SK-N-SH (cell line): ENCODE data around the gene GCA.

Experiments used
- MXI1 ChIP-seq: IDR thresholded peaks from 2 replicates; pipeline ENCODE4 v1.6.1; 2012; ENCODE audit warnings: mild to moderate bottlenecking, low read depth, low read length, improper control_type of control experiment
- RAD21 ChIP-seq: IDR thresholded peaks from 2 replicates; pipeline ENCODE4 v1.6.1; 2012; ENCODE audit warnings: mild to moderate bottlenecking, low read length
- REST ChIP-seq: IDR thresholded peaks from 2 replicates; pipeline ENCODE4 v1.6.1; 2012; ENCODE audit warnings: mild to moderate bottlenecking, low read depth, low read length, moderate library complexity
- SMC3 ChIP-seq: IDR thresholded peaks from 2 replicates; pipeline ENCODE4 v1.6.1; 2012; ENCODE audit warnings: low read depth, low read length, improper control_type of control experiment

- no peak for TF ChIP-seq SMC3
- TF ChIP-seq RAD21, result no peak
- TF ChIP-seq MXI1, result no peak
- TF ChIP-seq REST, result no peak
These were observed 26.7 kb upstream of the GCA start for GRCh38 chr2:162317058-162317742.
